Measurements from ENCODE around the gene BRD7.

Gene BRD7

GRCh38 chr16:50271148-50272041 is 97.4 kb downstream of the BRD7 start:
- no peak for DNase-seq

- no peak for DNase-seq
Measured at GRCh38 chr16:50270510-50271147, 98.2 kb downstream of the BRD7 start.

GRCh38 chr16:50269769-50270509 is 98.8 kb downstream of the BRD7 start:
- no peak for DNase-seq

GRCh38 chr16:50269061-50269705 is 99.6 kb downstream of the BRD7 start:
- no peak for DNase-seq

GRCh38 chr16:50268352-50268751 is 100.4 kb downstream of the BRD7 start:
- no peak for DNase-seq

GRCh38 chr16:50267651-50268050 is 101.1 kb downstream of the BRD7 start:
- DNase-seq = no peak

GRCh38 chr16:50267151-50267631 is 101.6 kb downstream of the BRD7 start:
- DNase-seq = no peak

GRCh38 chr16:50266337-50267091 is 102.3 kb downstream of the BRD7 start, which contains the start of gene ADCY7:
ADCY7 (plus strand) TSS chr16:50266551; CDS start chr16:50288180, 21,629 bp downstream.
- peak; percentile 60 for DNase-seq
